GM23338 (cell line): Measurements from ENCODE around the gene PTPRN2.

Experiments used
- CREB1 ChIP-seq: fragments of 250-450 bp; sonication (Bioruptor Pico); IDR thresholded peaks from 2 replicates; pipeline ENCODE4 v1.5.0; 2020; ENCODE audit warnings: low read depth, mild to moderate bottlenecking, moderate library complexity
- CTCF ChIP-seq, 2 experiments: fragments of 200-600 bp in 1 of 2; sonication (generic) in 1 of 2; conservative IDR thresholded peaks; 2 replicates each; pipeline versions ENCODE4 v1.5.1 to v1.6.1; 2016 to 2017; ENCODE audit warnings: antibody characterized with exemption in 2 of 2, low read depth in 2 of 2, mild to moderate bottlenecking in 2 of 2, moderate library complexity in 1 of 2
- EZH2 ChIP-seq: fragments of 200-600 bp; sonication (generic); IDR thresholded peaks from one replicate; pipeline ENCODE4 v1.8.0; 2017; ENCODE audit warnings: antibody characterized with exemption, mild to moderate bottlenecking, low read depth; ENCODE audit not compliant: unreplicated experiment
- EZH2phosphoT487 ChIP-seq: fragments of 200-600 bp; sonication (generic); IDR thresholded peaks from one replicate; pipeline ENCODE4 v1.8.1; 2018; ENCODE audit warnings: antibody characterized with exemption; ENCODE audit not compliant: unreplicated experiment
- POLR2AphosphoS5 ChIP-seq: IDR thresholded peaks from 2 replicates; pipeline ENCODE4 v1.6.1; 2016; ENCODE audit warnings: antibody characterized with exemption, low read depth

- TF ChIP-seq CTCF (conservative IDR thresholded peaks at IDR 0.05; ENCODE audit: low read depth in 2 of 2) = no peak
- TF ChIP-seq POLR2AphosphoS5 = no peak
- no peak for TF ChIP-seq EZH2phosphoT487
- TF ChIP-seq EZH2 = no peak
- no peak for TF ChIP-seq CREB1 (CRISPR knock-in tag)
Measured at GRCh38 chr7:157660971-157661610, 926.5 kb downstream of the PTPRN2 start.
